ENCODE measurements around the gene GINS3.
"Not testable (repeated sequence)": the region's sequence is repeated elsewhere in the genome, so short reads cannot be mapped to it uniquely, and the experiment has no call there.

Gene GINS3

DNA sequence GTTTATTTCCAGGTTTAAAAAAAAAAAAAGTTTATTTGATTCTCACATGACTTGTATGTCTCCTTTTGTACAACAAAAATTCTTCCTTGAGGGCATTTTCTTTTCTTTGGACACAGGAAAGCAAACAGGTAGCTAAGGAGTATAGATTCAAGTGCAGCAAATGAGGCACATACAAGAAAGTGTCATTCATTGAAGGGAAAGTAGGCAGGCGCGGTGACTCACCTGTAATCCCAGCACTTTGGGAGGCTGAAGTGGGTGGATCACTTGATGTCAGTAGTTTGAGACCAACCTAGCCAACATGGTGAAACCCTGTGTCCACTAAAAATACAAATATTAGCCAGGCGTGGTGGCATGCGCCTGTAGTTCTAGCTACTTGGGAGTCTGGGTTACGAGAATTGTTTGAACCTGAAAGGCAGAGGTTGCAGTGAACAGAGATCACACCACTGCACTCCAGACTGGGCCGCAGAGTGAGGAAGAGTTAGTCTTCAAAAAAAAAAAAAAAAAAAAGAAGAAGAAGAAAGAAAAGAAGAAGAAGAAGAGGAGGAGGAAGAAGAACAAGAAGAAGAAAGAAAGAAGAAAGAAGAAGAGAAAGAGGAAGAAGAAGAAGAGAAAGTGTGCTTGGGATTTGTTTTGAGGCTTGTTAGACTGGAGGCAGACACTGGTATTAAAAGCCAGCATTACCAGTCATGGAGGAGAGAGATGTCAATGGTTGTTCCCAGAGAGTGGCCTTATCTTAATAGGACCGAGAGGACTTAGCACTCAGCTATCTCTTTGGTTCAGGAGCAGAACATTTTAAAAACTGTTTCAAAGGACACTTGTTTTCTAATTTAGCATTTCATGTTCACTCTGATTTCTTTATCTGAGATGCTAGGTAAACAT is 19.7 kb downstream of the GINS3 start:
- DNase-seq (ENCODE audit: insufficient read length, low spot score) (no peak), FAIRE-seq (no peak)
- TF ChIP-seq, protein P1, sequence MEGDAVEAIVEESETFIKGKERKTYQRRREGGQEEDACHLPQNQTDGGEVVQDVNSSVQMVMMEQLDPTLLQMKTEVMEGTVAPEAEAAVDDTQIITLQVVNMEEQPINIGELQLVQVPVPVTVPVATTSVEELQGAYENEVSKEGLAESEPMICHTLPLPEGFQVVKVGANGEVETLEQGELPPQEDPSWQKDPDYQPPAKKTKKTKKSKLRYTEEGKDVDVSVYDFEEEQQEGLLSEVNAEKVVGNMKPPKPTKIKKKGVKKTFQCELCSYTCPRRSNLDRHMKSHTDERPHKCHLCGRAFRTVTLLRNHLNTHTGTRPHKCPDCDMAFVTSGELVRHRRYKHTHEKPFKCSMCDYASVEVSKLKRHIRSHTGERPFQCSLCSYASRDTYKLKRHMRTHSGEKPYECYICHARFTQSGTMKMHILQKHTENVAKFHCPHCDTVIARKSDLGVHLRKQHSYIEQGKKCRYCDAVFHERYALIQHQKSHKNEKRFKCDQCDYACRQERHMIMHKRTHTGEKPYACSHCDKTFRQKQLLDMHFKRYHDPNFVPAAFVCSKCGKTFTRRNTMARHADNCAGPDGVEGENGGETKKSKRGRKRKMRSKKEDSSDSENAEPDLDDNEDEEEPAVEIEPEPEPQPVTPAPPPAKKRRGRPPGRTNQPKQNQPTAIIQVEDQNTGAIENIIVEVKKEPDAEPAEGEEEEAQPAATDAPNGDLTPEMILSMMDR (IDR thresholded peaks at IDR 0.05; ENCODE audit: insufficient read depth, missing control alignments), result no peak

DNA sequence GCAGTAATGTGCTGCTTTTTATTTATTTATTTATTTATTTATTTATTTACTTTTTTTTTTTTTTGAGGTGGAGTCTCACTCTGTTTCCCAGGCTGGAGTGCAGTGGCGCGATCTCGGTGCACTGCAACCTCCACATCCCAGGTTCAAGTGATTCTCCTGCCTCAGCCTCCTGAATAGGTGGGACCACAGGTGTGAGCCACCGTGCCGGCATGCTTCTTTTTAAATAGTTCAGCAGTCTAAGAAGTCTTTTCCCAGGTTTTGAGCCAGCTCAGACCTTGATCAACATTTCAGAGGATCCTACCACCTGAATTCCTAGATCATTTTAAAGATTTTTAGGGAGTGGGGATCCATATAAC is 20.3 kb downstream of the GINS3 start:
- FAIRE-seq; DNase-seq (ENCODE audit: insufficient read length, low spot score): not testable (repeated sequence)

DNA sequence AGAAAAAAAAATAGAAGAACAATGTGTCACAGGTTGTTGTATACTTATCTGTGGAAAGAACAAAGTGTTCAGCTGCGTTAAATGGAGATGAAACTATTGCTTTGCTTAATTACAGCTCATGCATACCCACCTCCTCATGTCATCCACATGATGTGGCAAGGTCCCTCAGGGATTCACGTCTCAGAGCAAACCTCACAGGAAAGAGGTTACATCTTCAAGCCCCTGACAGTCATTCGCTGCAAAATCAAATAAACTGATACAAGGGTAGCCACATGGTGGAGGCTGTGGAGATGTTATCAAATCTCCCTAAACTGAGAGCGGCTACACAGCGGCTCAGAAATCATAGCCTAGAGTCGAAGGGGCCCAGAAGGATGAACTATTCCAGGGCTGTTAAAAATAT is 21.1 kb downstream of the GINS3 start:
- DNase-seq (ENCODE audit: insufficient read length, low spot score), result no peak
- TF ChIP-seq, protein P1 (IDR thresholded peaks at IDR 0.05; ENCODE audit: insufficient read depth, missing control alignments), result no peak
- FAIRE-seq, result no peak

DNA sequence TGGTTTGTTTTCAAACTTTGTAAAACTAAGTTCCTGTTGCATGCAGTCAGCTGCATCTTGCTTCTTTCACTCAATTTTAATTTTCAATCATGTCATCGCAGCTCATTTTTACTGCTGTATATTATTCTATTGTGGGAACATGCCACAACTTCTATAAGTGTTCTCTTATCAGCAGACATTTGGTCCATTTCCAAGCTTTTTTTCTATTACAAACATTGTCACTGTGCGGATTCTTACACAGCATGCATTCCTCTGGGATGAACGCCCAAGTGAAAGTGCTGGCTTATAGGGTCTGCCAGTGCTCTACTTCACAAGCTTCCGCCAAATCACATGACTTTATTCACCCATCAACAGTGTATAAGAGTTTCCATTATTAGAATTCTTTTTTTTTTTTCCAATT is 22.7 kb downstream of the GINS3 start:
- TF ChIP-seq, protein P1 (IDR thresholded peaks at IDR 0.05; ENCODE audit: insufficient read depth, missing control alignments), result no peak
- no peak for FAIRE-seq

DNA sequence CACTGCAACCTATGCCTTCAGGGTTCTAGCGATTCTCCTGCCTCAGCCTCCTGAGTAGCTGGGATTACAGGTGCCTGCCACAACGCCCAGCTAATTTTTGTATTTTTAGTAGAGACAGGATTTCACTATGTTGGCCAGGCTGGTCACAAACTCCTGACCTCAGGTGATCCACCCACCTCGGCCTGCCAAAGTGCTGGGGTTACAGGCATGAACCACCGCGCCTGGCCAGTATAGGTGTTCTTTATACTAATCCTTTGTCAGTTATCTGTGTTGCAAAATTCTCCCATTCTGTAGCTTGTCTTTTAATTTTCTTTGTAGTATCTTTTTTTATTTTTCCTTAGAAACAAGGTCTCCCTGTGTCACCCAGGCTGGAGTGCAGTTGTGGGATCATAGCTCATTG is 23.7 kb downstream of the GINS3 start:
- not testable (repeated sequence) for FAIRE-seq; DNase-seq (ENCODE audit: insufficient read length, low spot score)

More for the DNA sequence above, 22.7 kb downstream of the GINS3 start:
- DNase-seq (ENCODE audit: insufficient read length, low spot score), result no peak

DNA sequence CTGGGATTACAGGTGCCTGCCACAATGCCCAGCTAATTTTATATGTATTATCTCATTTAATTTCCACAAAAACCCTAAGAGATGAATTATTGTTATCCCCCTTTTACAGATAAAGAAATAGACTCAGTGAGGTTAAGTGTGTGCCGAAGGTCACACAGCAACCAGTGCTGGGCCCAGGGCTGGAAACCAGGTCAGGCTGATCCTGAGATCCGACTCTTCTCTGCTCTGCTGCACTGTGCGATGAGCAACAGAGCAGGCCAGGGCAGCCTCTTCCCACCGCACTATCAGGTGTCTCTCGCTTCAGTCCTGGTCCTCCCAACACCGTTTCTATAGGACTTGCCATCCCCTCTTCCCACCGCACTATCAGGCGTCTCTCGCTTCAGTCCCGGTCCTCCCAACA is 24.8 kb downstream of the GINS3 start:
- FAIRE-seq, result no peak

DNA sequence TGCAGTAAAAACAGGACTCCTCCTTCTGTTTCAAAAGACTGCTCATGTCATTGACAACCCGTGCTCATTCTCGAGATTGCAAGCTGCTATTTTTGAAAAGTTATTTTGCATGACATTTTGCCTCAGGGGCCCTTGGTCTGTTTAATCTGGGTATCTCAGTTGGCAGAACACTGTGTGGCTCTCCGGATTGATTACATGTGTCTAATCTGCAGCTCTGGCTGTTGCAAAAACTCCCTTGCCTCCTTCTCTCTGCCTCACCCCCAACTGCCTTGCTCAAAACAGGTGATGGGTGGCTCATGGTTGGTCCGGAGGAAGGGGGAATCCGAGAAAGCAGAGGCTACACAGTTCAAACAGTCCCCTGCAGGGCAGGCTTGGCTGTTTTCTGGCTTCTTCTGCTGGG is 25.3 kb downstream of the GINS3 start:
- TF ChIP-seq, protein P1 (IDR thresholded peaks at IDR 0.05; ENCODE audit: insufficient read depth, missing control alignments), result no peak
- DNase-seq (ENCODE audit: insufficient read length, low spot score) (no peak), FAIRE-seq (no peak)

More for the DNA sequence above, 24.8 kb downstream of the GINS3 start:
- TF ChIP-seq, protein P1 (IDR thresholded peaks at IDR 0.05; ENCODE audit: insufficient read depth, missing control alignments), result no peak
- no peak for DNase-seq (ENCODE audit: insufficient read length, low spot score)

DNA sequence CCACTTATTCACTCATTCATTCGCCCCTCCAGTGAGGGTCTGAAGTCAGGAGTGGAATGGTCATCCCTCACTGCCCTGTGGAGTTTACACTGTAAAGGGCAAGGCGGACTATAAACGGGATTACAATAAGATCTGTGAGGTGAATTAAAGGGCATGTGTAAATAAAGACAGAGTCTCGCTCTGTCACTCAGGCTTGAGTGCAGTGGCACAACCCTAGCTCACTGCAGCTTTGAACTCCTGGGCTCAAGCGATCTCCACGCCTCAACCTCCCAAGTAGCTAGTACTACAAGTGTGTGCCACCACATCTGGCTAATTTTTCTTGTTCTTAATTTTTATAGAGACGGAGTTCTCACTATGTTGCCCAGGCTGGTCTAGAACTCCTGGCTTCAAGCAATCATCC is 25.8 kb downstream of the GINS3 start:
- FAIRE-seq (no peak), DNase-seq (ENCODE audit: insufficient read length, low spot score) (no peak)
- TF ChIP-seq, protein P1 (IDR thresholded peaks at IDR 0.05; ENCODE audit: insufficient read depth, missing control alignments), result no peak

Measured in D721Med (cell line).